Hematopoietic multipotent progenitor cell treated with erythropoietin and hydrocortisone succinate and interleukin-3 and kit ligand, for 4 days (in vitro differentiated cells): ENCODE data around the gene ATP10D.
"Not testable (repeated sequence)": the region's sequence is repeated elsewhere in the genome, so short reads cannot be mapped to it uniquely, and the experiment has no call there.

Experiments used
- DNase-seq: peaks from one replicate; pipeline ENCODE4 v3.0.0-alpha.2; 2015

ATP10D gene

DNA sequence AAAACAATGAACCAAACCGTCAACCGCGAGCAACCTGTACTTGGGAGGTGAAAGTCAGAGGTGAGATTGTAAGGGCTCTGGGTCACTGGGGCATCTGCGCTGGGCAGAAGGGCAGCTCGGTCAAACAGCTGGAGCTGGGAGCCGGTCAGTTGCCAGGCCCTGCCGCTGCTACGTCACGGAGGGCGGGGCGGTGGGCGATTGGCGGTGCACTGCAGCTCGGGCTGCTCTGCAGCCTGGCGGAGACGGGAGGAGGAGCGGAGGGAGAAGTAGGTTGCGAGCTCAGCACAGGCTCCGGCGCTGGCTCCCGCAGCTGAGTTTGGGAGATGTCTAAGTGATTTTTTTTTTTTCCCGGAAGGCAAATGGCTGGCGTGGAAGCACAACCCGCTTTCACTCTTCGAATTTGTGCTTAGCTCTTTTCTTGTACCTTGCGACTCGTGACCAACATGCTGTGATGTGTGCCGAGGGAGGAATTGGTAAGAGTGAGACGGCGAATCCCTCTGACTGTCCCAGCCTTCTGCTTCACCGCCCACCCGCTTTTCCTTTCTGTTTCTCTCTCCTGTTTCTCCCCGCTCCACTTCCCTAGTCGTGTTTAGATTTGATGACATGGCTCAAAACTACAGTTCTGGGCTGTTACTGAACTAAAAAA, at the start of gene ATP10D:
Gene ATP10D, plus strand, starts transcription at position 229 of the 646 bp plus-strand sequence. CDS start 27,266 bp downstream, outside the sequence.
- peak; percentile 94 for DNase-seq

DNA sequence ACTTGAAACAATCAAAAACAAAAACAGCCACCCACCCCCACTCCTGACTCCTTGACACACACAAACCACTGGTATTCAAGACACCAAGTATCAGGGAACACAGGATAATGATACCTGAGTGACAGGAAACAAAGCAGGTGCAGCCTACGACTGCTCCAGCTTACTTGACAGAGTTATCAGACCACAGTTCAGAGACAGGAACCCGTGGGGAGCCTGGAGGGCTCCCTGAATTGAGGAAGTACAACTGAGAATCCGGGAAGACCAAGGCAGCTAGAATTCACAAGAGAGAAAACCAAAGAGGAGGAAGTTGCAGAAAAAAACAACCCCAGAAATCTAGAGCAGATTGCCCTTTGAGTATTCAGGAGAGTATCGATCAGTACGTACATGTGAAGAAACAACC, 42.1 kb upstream of the ATP10D start:
- DNase-seq = peak; percentile 70

DNA sequence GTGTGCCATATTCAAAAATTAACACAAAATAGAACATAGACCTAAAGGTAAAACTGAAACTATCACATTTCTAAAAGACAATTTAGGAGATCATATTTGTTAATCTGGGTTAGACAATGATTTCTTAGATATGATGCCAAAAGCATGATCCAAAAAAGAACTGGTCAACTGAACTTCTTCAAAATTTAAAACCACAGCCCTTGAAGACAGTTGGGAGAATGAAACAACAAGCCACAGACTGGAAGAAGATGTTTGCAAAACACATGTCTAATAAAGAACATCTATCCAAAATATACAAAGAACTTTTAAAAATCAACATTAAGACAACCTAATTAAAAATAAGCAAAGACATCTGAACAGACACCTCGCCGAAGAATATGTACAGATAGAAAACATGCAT, 41.0 kb upstream of the ATP10D start:
- DNase-seq = peak; percentile 60

DNA sequence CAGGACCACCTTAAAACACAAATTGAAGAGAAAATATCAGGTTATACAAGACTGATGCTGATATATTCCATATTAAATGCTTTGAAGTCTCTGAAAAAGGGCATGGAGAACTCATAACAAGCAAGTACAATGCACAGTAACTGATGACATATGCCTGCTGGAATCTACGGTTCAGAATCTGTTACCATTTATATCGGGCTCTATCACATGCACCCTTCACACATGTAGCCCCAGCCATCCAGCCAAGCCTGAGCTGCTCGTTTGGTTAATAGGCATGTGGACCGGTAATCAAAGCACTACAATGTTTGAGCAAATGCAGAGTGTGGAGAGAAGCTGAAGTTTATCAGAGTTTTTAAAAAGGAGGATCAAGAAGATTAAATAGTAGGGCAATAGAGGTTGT, 33.4 kb upstream of the ATP10D start:
- DNase-seq = no peak

DNA sequence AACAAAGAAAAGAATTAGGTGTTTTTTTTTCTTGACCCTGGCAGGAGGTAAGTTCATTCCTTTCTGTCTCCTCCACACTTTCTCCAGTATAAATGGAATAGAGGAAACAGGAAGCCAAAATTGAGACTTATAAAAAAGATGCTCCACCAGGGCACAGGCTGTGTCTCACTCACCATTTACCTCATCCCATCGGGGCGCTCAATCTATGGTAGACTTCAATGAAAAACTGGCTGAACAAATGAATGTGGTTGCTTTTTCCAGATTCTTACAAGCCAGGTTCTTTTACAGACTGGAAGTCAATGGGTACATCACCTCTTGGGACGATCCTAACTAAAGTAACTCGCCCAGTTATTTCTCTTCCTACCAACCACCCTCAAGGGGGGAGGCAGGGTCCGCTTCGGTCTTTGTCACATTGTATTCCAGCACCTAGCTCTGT, 22.3 kb upstream of the ATP10D start:
- DNase-seq = peak; percentile 41

DNA sequence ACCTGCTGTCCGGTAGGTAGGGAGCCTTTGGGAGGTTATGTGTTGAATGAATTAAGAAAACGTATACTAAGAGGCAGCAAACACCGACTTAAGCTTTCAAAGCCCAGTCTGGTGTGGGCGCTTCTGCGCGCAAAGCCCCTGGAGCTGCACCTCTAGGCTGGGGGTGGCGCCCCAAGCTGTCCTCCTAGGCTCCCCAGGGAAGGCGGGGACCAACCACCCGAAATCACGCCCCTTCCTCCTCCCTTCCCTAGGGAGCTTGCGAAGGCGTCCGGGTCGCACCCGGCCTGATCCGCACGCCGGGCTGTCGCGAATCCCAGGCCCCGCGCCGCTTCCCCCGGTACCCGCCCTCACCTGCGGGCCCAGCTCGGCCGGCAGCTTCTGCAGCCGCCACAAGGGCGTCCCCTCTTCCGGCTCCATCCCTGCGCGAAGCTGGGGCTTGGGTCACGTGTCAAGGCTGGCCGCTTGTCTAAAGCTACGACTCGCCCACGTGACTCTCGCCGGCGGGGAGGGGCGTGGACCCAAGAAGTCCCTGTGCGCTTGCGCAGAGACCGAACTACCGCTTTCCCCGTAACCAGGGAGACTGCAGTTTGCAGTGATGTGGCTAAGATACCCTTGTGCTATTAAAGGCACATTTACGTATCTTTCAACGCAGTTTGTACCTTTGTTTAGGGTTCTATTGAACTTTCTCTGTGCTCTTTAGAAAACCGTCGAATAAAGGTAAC, 21.7 kb upstream of the ATP10D start, which contains the start of gene COMMD8:
Gene COMMD8, minus strand, starts transcription at position 468 of the 722 bp plus-strand sequence. Its CDS starts 51 bp downstream, at position 417.
- peak; percentile 99 for DNase-seq

DNA sequence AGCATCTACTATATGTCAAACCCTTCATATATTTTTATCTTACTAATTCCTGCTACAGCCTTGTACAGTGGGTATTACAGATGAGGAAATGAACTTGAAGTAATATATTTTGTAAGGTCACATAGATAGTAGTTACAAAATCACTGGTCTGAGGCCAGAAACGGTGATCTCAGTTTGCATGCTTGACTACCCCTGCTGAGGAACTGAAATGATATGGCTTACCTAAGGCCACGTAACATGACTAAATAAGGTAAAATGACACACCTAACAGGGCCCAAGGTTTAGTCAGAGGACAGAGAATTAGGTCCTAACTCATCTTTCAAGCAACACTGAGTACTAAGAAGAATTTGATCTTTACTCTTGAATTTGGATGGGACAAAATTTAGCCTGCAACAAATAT, 20.1 kb upstream of the ATP10D start:
- peak; percentile 68 for DNase-seq

DNA sequence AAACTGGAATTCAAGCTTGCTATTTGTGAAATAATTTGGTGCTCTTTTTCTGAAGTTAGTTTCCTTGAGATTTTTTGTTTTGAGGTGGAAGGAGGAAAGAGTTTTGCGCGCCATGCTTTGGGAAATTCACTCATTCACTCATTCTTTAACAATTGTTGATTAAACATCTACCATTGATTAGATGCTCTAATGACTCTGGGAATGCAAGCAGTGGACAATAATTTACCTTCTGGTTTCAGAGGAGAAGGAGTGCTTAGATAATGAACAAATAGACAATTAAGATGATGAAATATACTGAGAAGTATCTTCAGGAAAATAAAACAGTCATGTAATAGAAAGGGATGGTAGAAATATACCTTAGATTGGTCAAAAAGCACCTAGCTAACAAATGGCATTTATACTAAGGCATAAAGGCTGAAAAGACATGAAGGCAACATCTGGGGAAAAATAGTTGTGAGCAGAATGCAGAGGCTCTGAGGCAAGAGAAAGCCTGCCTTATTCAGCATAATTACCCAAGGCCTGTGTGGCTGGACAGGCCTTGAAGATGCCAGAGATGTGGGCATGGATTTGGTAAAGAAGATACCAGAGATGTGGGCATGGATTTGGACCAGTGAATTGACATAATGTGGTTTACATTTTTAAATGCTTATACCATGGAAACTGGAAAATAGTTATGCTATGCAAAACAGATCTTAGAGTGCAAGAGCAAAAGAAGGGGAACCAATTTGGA, 18.9 kb upstream of the ATP10D start:
- no peak for DNase-seq

DNA sequence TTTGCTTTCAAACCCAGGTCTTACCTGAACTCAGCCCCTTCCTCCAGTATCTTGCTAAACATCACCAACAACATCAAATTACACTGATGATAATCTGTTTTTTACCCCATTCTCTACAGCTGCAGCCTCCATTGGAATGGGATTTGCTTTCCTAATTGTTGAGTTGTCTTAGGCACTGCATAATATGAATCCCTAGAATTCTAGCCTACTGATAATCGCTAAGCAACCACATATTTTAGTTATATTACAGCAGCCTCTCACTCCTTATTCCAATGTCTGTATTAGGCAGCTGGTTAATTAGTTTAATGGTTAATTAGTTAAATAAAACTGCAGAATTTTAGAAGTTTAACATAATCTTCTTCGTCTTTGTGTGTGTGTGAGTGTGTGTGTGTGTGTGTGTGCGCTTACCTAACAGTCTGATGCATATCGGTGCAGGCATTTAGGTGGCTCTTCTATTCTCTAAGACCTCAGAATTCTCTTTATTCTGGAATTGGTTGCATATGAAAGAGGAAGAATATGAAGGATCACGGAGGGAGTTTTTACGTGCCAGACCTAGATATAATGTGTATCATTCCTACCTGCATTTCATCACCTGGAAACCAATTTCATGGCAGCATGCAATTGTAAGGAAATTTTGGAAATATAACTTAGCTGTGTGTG, 16.2 kb upstream of the ATP10D start:
- DNase-seq = no peak

DNA sequence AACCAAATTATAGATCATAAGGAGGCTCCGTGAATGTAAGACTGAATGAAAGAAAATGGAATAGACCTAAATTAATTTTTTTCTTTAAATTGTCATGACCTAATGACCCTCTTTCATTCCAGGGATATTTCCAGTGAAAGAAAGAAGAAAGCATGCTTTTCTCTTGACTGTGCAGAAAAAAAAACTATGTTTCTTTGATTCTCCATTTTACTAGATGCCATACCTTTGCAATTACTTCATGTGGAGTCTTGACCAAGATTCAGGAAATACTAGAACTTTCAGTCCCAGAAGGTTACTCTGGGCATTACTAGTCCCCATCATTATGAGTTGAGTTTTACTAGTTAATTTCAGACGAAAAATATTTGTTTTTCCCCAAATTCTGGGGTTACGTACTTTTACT, 15.1 kb upstream of the ATP10D start:
- no peak for DNase-seq

DNA sequence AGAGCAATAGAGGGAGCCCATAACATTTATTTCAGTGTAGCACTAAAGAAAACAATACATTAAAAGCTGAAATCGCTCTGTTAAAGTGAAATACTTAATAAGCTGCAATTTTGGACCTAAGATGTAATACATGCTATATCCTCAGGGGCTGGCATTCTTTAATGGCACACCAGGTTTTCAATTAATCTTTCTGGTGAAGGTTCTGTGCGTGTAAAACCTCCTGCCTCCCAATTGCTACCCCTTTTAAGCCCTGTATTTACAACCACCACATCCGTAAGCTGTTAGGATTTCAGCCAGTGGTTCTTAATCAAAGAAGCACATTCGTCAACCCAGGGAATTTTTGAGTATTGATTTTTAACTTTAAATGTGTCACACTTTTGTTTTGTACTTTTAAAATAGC, 14.0 kb upstream of the ATP10D start:
- no peak for DNase-seq

DNA sequence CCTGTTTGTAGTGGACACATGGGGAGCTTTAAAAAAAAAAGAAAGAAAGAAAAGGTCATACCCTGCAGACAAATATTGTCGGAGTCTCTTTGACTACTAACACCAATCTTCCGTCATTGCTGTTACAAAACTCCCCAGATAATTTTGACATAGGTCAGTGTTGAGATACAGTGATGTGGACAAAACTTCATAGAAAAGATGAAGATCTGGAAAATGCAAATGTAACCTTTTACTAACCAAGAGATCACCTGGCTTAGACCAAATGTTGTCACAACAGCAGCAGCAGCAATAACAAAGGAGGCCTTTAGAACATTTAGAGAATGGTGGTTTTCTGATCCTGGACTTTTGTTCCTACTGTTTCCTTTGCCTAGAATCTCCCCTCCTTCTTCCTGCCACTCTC, 13.5 kb upstream of the ATP10D start:
- peak; percentile 45 for DNase-seq

DNA sequence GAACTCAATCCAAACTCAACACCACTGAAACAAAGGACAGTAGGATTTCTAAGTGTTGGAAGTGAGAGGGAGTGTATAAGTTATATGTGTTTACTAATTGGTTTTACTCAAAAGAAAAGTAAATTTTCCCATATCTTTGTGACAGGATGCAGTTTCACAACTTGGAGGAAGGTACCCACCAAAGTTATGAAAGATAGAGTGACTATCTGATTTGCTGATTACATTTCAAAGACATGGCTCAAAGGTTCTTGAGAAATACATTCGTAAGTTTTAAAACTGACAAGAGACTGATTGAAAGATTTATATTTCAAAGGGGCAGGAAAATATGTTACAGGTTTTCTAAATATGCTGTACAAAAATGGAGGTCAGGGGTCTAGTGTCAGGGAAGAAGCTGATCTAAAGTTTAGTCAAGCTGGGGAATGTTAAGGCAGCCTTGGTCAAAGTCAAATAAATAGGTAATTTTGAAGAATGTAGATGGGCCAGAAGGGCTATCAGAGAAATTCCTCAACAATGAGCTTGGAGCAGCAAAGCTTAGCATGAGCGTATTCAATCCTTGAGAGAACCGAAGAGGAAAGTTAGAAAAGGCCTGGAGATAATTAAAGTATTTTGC, 11.8 kb upstream of the ATP10D start:
- DNase-seq = peak; percentile 67

DNA sequence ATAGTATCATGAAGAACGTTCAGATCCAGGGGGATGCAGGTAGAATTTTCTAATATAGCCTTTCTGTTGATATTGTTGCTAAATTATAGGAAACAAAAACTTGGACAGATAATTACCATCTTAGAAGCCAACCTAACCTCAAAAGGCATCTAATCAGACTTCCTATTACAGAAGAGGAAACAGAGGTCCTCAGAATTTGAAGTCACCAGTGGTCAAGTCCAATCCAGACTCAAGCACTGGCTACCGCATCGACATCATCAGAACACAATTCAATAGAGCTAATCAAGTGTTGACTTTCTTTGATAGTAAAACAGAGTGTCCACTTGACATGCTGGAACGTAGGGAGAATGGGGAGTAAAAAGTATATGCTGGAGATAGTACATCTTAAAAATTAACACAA, 10.3 kb upstream of the ATP10D start:
- peak; percentile 21 for DNase-seq

DNA sequence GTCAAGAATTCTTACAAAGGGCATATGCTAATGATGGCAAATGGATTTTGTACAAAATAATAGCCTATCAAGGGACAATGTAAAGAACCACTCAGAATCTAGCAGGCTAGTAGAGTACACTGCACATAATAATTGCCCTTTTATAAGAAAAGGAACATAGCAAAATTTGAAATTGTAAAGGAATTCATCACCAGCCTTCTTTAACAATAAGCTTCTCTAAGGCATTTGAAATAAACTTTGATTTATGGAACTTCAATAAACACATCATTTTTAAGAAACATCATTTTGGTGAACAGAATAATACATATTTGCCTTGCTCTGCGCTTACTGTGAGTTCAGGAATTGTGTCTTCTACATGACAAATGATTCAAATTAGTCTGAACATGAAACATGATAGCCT, 9.7 kb upstream of the ATP10D start:
- no peak for DNase-seq

DNA sequence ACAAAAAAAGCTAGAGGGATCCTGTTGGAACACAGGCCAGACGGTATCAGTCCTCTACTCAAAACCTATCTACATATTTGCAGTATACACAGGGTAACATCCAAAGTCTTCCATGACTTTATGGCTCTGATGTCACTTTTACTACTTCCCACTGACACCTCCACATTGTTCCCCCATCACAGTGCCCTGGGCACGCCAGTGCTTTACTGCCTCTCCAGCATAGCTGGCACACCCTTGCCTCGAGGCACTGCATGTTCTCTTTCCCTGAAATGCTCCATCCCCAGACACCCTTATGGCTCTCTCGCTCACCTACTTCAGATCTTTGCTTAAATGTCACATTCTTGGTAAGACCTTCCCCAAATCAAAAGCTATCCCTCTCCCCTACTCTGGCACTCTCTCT, 6.3 kb upstream of the ATP10D start:
- no peak for DNase-seq

DNA sequence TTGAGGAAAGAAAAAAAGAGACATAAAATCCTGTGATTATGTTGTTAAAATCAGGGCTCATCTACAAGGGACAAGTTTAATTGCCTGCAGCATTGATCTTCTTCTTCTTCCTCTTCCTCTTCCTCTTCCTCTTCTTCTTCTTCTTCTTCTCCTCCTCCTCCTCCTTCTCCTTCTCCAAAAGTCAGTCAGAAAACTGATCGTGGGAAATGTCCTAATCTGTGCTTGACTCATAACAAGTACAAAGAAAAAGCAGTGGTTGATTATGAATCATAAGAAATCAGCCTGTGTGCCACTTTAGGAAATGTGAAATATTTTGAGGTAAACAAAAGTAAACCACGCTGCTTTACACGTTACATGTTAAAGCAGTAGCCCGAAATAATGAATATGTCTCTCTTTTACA, 2.7 kb upstream of the ATP10D start:
- DNase-seq = no peak

DNA sequence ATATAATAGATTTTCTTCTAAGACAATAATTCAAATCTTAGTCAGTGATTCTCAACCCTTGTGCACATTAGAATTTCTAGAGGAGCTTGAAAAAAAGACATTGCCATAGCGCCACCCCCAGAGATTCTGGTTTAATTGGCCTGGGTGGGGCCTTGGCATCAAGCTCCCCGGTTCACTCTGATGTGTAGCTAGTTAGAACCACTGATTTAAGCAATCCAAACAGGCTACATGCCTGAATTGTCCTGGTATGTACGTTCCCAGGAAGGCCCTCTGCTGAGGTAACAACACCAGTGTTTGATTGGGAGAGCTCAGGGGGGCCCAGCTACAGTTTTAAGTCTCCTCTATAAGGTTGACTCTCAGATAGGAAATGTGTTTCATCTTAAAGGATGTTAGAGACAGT, 1.3 kb upstream of the ATP10D start:
- DNase-seq = no peak

DNA sequence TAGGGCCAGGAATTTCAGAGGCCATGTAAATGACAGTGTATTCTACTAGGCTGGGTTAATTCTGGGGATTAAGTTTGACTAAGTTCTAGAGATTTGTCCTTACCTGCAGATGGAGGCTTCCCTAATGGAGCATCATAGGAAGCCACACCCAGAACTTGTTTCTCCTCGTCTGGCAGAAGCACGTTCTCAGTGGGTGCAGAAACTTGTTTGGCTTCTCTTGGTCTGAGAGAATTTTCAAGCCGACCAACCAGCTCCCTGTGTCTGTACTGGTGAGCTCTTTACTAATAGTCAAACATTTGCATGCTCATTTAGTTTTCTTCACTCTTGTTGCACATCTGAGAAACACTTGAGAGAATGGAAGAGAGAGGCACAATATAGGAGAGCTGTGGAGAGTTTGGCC, 907 bp upstream of the ATP10D start:
- no peak for DNase-seq

DNA sequence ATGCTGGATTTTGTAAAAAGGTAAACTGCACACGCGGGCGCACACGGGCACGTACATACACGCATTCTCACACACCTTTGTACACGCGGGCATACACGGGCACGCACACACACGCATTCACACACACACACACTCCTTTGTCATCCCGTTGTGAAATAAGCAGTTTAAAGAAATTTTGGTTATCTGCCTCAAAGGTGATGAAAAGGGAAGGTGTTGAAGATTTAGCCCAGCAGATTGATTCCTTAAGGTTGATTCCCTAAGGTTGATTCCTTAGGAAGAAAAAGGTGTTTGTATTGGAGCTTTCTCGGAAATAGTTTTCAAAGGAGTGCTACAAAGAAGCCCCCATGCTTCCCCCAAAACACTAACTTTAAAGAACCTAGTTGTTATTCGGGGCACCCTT, 693 bp downstream of the ATP10D start:
- no peak for DNase-seq

DNA sequence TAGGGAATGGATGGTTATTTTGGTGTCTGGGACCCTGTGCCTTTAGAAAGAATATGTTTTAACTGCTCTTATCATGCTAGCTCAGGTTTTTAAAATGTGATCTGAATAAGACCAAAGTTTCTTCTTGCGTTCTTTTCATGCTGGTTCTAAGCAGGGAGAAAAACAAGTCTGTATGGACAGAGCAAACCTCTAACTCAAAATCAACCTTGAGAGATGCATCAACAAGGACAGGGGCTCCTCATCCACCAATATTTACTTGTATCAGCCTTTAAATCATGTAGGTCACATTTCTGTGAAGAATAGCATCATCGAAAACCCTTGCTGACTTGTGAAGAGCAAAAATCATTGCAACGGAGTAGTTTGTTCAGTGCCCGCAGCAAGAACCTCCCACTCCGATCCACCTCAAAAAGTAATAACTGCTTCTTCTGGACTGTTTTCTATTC, 1.2 kb downstream of the ATP10D start:
- DNase-seq = no peak

DNA sequence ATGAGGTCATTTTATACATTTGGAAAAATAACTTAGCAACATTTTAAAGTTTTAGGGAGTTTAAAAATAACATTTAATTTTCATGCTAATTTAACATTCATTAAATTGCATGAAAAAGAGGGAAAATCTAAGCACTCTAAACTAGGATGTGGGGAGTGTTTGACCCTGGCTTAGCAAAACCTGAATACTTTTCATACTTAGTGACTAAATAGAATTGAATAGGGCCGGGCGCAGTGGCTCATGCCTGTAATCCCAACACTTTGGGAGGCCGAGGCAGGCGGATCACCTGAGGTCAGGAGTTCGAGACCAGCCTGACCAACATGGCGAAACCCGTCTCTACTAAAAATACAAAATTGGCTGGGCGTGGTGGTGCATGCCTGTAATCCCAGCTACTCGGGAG, 1.7 kb downstream of the ATP10D start:
- DNase-seq = not testable (repeated sequence)

DNA sequence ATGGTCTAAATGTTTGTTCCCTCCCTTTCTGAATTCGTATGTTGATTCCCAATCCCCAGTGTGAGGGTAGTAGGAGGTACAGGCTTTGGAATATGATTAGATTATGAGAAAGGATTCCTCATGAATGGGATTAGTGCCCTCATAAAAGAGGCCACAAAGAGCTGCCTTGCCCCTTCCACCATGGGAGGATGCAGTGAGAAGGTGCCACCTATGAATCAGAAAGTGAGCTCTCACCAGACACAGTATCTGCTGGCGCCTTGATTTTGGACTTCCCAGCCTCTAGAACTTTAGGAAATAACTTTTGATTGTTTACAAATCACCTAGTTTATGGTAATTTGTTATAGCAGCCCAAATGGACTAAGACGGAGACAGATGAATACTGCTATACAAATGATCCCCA, 3.6 kb downstream of the ATP10D start:
- no peak for DNase-seq
